ENCODE measurements around the gene CTNNA3. TPM values are rescaled to one million over a fixed set of nuclear protein-coding genes. Genes with fewer than 3 reads are reported as not detected.
"Not testable (repeated sequence)": the region's sequence is repeated elsewhere in the genome, so short reads cannot be mapped to it uniquely, and the experiment has no call there.

CTNNA3 gene
- total RNA-seq, 4 donors from 2014 or later = 1.2 to 7.1 (median 1.3) TPM

DNA sequence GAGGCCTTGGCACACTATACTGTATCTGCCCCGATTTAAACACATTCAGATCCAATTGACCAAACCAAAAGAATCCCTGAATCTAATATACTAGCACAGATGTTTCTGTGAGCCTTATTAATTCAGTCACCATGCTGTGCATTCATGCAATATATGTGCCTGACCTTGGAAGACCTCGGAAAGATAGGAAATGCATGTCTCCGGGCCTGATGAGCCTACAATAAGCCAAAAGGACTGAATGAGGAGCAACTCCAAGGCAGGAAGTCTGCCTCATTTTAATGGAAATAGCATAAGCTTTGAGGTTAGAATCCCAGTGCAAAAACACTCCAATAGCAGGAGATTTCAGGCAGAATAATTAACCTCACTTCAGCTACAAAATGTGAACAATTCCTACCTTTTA is 453.5 kb downstream of the CTNNA3 start:
- DNase-seq (ENCODE audit: low spot score) (no peak), ATAC-seq (ENCODE audit: low FRiP score) (no peak)
- TF ChIP-seq, protein P1, sequence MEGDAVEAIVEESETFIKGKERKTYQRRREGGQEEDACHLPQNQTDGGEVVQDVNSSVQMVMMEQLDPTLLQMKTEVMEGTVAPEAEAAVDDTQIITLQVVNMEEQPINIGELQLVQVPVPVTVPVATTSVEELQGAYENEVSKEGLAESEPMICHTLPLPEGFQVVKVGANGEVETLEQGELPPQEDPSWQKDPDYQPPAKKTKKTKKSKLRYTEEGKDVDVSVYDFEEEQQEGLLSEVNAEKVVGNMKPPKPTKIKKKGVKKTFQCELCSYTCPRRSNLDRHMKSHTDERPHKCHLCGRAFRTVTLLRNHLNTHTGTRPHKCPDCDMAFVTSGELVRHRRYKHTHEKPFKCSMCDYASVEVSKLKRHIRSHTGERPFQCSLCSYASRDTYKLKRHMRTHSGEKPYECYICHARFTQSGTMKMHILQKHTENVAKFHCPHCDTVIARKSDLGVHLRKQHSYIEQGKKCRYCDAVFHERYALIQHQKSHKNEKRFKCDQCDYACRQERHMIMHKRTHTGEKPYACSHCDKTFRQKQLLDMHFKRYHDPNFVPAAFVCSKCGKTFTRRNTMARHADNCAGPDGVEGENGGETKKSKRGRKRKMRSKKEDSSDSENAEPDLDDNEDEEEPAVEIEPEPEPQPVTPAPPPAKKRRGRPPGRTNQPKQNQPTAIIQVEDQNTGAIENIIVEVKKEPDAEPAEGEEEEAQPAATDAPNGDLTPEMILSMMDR (IDR thresholded peaks at IDR 0.05) = no peak

DNA sequence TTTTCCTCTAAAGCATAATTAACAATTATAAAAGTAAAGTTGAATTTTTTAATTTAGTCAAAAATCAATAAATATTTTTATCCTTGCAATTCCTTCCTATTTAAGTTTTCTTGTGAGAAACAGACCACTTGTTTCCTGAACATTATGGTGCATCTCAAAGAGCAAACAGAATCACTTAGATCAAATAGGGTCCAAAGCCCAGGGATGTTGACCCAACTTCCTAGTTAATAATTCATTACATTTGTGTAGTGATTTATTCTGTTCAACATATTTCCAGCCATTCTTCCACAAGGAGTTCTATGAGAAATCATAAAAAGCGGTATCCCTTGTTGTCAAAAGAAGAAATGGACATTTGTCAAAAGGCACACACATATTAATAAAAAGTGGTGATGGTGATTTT is 454.5 kb downstream of the CTNNA3 start:
- TF ChIP-seq, protein P1 (IDR thresholded peaks at IDR 0.05) = no peak
- DNase-seq (ENCODE audit: low spot score) = no peak
- no peak for ATAC-seq (ENCODE audit: low FRiP score)

DNA sequence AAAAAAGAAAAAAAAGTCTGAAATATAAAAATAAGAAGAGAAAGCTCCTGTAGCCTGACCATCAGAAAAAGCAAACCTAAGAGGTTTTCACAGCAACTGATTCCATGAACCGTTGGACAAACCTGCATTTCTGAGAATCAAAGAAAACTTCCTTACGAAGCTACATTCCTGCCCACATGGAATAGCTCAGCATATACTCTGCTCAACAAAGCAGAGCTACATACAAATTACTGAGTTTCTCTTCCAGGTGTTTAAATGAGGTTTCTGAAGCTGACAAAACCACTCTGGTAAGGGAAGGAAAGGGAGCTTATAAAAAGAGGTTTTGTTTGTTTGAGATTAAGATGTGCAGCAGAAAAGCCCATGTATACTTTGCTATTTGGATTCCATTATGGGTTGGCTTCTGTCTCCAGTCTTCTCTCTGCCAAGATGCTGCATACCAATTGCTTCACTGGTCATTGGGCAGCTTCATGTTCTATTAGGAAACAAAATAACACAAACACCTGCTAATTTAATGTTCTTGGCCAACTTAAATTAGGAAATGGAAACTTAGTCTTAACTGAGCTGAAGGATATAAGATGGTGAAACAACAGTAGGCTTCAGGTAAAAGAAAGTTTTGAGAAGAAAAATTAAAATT is 456.0 kb downstream of the CTNNA3 start:
- ATAC-seq (ENCODE audit: low FRiP score) (no peak), DNase-seq (ENCODE audit: low spot score) (no peak)
- TF ChIP-seq, protein P1 (IDR thresholded peaks at IDR 0.05) = no peak

DNA sequence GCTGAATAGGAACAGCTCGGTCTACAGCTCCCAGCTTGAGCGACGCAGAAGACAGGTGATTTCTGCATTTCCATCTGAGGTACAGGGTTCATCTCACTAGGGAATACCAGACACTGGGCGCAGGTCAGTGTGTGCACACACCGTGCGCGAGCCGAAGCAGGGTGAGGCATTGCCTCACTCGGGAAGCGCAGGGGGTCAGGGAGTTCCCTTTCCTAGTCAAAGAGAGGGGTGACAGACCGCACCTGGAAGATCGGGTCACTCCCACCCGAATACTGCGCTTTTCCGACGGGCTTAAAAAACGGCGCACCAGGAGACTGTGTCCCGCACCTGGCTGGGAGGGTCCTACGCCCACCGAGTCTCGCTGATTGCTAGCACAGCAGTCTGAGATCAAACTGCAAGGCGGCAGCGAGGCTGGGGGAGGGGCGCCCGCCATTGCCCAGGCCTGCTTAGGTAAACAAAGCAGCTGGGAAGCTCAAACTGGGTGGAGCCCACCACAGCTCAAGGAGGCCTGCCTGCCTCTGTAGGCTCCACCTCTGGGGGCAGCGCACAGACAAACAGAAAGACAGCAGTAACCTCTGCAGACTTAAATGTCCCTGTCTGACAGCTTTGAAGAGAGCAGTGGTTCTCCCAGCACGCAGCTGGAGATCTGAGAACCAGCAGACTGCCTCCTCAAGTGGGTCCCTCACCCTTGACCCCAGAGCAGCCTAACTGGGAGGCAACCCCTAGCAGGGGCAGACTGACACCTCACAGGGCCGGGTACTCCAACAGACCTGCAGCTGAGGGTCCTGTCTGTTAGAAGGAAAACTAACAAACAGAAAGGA is 465.1 kb downstream of the CTNNA3 start:
- not testable (repeated sequence) for ATAC-seq (ENCODE audit: low FRiP score); DNase-seq (ENCODE audit: low spot score)

DNA sequence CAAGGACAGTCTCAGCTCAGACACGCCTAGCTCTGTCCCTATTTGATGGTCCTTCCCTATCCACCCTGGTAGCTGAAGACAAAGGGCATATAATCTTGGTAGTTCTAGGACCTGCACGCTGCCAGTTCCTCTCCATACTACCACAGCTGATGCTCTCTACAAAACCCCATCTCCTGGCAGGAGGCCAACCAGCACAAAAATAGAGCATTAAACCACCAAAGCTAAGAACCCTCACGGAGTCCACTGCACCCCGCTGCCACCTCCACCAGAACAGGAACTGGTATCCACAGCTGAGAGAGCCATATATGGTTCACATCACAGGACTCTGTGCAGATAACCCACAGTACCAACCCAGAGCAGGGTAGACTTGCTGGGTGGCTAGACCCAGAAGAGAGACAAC is 470.8 kb downstream of the CTNNA3 start:
- TF ChIP-seq, protein P1 (IDR thresholded peaks at IDR 0.05) = no peak

DNA sequence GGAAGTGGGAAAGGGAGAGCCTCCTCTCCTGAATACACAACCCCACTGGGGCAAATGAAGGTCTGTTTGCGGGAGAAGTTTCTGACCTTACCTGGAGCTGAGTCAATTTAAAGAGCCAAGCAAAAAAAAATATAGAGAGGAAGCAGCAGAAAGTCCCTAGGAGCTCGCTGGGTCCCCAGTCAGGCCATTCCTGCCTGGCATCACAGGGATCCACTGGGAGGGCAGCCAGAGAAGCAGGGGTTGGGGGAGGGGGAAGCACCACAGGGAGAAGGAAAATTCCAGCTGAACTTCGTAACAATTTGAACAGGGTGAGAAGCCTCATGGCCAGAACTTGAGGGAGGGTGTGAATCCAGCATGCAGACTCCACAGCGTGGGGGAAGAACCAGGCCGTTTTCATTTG is 471.4 kb downstream of the CTNNA3 start:
- TF ChIP-seq, protein P1 (IDR thresholded peaks at IDR 0.05) = no peak
- DNase-seq (ENCODE audit: low spot score) (no peak), ATAC-seq (ENCODE audit: low FRiP score) (no peak)

More for the DNA sequence above, 470.8 kb downstream of the CTNNA3 start:
- ATAC-seq (ENCODE audit: low FRiP score) = no peak
- no peak for DNase-seq (ENCODE audit: low spot score)

DNA sequence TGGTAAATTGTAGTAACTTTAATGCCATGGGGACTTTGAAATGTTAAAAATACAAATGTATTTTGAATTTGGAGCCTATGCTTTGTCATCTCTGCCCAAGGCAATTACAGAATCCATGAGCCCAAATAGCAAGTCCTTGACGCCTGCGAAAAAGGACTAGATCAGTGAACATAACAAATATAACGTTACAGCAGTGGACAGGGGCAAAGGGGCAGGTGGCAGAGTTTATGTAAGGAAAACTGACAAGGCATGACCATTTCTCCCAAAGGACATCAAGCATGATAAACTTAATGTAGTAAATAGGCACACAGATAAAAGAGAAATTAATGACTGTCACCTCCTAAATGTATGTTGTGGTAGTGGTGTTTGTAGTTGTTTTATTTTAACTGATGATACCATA is 473.1 kb downstream of the CTNNA3 start:
- ATAC-seq (ENCODE audit: low FRiP score) (no peak), DNase-seq (ENCODE audit: low spot score) (no peak)
- TF ChIP-seq, protein P1 (IDR thresholded peaks at IDR 0.05) = no peak

Data from omental fat pad (tissue), 4 donors.